ENCODE measurements around the gene PCLAF. TPM values are rescaled to one million over a fixed set of nuclear protein-coding genes. Genes with fewer than 3 reads are reported as not detected.

PCLAF gene
- total and polyA plus RNA-seq, 2 of the 13 experiments (the other 11 are each of a cell fraction or from before 2014, with no cell fraction given), result 98.6 to 98.9 TPM

- TF ChIP-seq, protein P1, sequence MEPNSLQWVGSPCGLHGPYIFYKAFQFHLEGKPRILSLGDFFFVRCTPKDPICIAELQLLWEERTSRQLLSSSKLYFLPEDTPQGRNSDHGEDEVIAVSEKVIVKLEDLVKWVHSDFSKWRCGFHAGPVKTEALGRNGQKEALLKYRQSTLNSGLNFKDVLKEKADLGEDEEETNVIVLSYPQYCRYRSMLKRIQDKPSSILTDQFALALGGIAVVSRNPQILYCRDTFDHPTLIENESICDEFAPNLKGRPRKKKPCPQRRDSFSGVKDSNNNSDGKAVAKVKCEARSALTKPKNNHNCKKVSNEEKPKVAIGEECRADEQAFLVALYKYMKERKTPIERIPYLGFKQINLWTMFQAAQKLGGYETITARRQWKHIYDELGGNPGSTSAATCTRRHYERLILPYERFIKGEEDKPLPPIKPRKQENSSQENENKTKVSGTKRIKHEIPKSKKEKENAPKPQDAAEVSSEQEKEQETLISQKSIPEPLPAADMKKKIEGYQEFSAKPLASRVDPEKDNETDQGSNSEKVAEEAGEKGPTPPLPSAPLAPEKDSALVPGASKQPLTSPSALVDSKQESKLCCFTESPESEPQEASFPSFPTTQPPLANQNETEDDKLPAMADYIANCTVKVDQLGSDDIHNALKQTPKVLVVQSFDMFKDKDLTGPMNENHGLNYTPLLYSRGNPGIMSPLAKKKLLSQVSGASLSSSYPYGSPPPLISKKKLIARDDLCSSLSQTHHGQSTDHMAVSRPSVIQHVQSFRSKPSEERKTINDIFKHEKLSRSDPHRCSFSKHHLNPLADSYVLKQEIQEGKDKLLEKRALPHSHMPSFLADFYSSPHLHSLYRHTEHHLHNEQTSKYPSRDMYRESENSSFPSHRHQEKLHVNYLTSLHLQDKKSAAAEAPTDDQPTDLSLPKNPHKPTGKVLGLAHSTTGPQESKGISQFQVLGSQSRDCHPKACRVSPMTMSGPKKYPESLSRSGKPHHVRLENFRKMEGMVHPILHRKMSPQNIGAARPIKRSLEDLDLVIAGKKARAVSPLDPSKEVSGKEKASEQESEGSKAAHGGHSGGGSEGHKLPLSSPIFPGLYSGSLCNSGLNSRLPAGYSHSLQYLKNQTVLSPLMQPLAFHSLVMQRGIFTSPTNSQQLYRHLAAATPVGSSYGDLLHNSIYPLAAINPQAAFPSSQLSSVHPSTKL (CRISPR knock-in tag; IDR thresholded peaks at IDR 0.05), result peak; percentile 88
- TF ChIP-seq, protein P2, sequence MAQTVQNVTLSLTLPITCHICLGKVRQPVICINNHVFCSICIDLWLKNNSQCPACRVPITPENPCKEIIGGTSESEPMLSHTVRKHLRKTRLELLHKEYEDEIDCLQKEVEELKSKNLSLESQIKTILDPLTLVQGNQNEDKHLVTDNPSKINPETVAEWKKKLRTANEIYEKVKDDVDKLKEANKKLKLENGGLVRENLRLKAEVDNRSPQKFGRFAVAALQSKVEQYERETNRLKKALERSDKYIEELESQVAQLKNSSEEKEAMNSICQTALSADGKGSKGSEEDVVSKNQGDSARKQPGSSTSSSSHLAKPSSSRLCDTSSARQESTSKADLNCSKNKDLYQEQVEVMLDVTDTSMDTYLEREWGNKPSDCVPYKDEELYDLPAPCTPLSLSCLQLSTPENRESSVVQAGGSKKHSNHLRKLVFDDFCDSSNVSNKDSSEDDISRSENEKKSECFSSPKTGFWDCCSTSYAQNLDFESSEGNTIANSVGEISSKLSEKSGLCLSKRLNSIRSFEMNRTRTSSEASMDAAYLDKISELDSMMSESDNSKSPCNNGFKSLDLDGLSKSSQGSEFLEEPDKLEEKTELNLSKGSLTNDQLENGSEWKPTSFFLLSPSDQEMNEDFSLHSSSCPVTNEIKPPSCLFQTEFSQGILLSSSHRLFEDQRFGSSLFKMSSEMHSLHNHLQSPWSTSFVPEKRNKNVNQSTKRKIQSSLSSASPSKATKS (CRISPR knock-in tag; IDR thresholded peaks at IDR 0.05), result no peak
- TF ChIP-seq ZNF737 (CRISPR knock-in tag; IDR thresholded peaks at IDR 0.05; ENCODE audit: borderline replicate concordance) (peak; percentile 42; the same call in 1 of the 2 replicates), ZNF552 (CRISPR knock-in tag; IDR thresholded peaks at IDR 0.05; ENCODE audit: borderline replicate concordance) (no peak), ZNF121 (CRISPR knock-in tag; IDR thresholded peaks at IDR 0.05) (peak; percentile 75), CHD2 (IDR thresholded peaks at IDR 0.05; ENCODE audit: low read depth, low read length) (no peak), ZNF740 (CRISPR knock-in tag; IDR thresholded peaks at IDR 0.05) (peak; percentile 87), ZNF879 (CRISPR knock-in tag; IDR thresholded peaks at IDR 0.05) (no peak), MXD3 (CRISPR knock-in tag; IDR thresholded peaks at IDR 0.05) (peak; percentile 63), NRL (CRISPR knock-in tag; IDR thresholded peaks at IDR 0.05; ENCODE audit: borderline replicate concordance) (peak; percentile 97), RBM39 (IDR thresholded peaks at IDR 0.05; ENCODE audit: low read depth, low read length, poor library complexity, severe bottlenecking) (peak; percentile 98), ZNF558 (CRISPR knock-in tag; IDR thresholded peaks at IDR 0.05; ENCODE audit: borderline replicate concordance) (0 out of 2 replicates have a peak, but pooled peaks have one; percentile 71), FOXA1 (IDR thresholded peaks at IDR 0.05) (no peak), FOXA1 (CRISPR knock-in tag; IDR thresholded peaks at IDR 0.05) (peak; percentile 81), SKI (IDR thresholded peaks at IDR 0.05; ENCODE audit: partially characterized antibody) (peak; percentile 64)
- TF ChIP-seq, protein P3, sequence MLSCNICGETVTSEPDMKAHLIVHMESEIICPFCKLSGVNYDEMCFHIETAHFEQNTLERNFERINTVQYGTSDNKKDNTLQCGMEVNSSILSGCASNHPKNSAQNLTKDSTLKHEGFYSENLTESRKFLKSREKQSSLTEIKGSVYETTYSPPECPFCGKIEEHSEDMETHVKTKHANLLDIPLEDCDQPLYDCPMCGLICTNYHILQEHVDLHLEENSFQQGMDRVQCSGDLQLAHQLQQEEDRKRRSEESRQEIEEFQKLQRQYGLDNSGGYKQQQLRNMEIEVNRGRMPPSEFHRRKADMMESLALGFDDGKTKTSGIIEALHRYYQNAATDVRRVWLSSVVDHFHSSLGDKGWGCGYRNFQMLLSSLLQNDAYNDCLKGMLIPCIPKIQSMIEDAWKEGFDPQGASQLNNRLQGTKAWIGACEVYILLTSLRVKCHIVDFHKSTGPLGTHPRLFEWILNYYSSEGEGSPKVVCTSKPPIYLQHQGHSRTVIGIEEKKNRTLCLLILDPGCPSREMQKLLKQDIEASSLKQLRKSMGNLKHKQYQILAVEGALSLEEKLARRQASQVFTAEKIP (CRISPR knock-in tag; IDR thresholded peaks at IDR 0.05; ENCODE audit: borderline replicate concordance), result no peak
- TF ChIP-seq, protein P4, sequence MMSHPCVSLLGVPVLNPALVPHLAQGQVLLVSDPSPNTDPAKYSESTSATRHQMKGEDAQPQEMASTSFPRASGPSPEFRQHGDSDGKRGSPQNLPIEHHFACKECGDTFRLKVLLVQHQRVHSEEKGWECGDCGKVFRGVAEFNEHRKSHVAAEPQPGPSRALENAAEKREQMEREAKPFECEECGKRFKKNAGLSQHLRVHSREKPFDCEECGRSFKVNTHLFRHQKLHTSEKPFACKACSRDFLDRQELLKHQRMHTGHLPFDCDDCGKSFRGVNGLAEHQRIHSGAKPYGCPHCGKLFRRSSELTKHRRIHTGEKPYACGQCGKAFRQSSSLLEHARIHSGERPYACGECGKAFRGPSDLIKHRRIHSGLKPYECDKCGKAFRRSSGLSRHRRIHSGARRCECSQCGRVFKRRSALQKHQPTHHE (CRISPR knock-in tag; IDR thresholded peaks at IDR 0.05; ENCODE audit: borderline replicate concordance), result peak; percentile 98
Measured at GRCh38 chr15:64387562-64388168, 6.4 kb upstream of the PCLAF start, which contains the start of gene TRIP4 (continued).

All from HepG2 (cell line).